Keratinocyte (primary cell): ENCODE measurements around the gene SPATA16. TPM values are rescaled to one million over a fixed set of nuclear protein-coding genes. Genes with fewer than 3 reads are reported as not detected.

Source experiments
- DNase-seq: peaks from one replicate; pipeline ENCODE4 v3.0.0-alpha.2; 2011; ENCODE audit warnings: low read depth, missing footprints, low spot score
- FAIRE-seq: peaks from 2 replicates; lab custom pipeline; 2011; peaks lifted over from hg19 to GRCh38; lab: Jason Lieb, UNC
- H2AFZ ChIP-seq: 2 replicates; pipeline ENCODE4 v1.6.0; 2012; ENCODE audit warnings: low read length, control low read depth, inconsistent platforms; ENCODE audit not compliant: control insufficient read depth
- H3K27ac ChIP-seq: 2 replicates; pipeline ENCODE4 v1.5.1; 2011; ENCODE audit warnings: low read length; ENCODE audit not compliant: control insufficient read depth, insufficient read depth
- H3K27me3 ChIP-seq: 3 replicates; pipeline ENCODE4 v1.6.0; 2011; ENCODE audit warnings: low read length; ENCODE audit not compliant: control insufficient read depth, insufficient read depth; ENCODE audit errors: extremely low read depth
- H3K36me3 ChIP-seq, 2 experiments: 2 replicates in 1 of 2; 3 replicates in 1 of 2; pipeline ENCODE4 v1.5.1; 2011; ENCODE audit warnings: low read length in 2 of 2, mild to moderate bottlenecking in 1 of 2; ENCODE audit not compliant: control insufficient read depth in 2 of 2, insufficient read depth in 2 of 2; ENCODE audit errors: extremely low read depth in 1 of 2
- H3K4me1 ChIP-seq: 3 replicates; pipeline ENCODE4 v1.5.1; 2011; ENCODE audit warnings: low read length; ENCODE audit not compliant: control insufficient read depth, insufficient read depth; ENCODE audit errors: extremely low read depth
- H3K4me2 ChIP-seq: 3 replicates; pipeline ENCODE4 v1.6.0; 2011; ENCODE audit warnings: low read depth, low read length; ENCODE audit not compliant: control insufficient read depth, insufficient read depth; ENCODE audit errors: extremely low read depth
- H3K4me3 ChIP-seq, 3 experiments: fragments of 200-600 bp in 1 of 3; sonication (generic) in 1 of 3; 2 replicates in 2 of 3; 3 replicates in 1 of 3; pipeline ENCODE4 v1.5.1; 2011 to 2016; ENCODE audit warnings: low read length in 3 of 3, mild to moderate bottlenecking in 3 of 3, control low read depth in 2 of 3, inconsistent platforms in 1 of 3, low read depth in 1 of 3, mixed read lengths in 1 of 3, mixed run types in 1 of 3, moderate library complexity in 1 of 3; ENCODE audit not compliant: control insufficient read depth in 2 of 3, insufficient read depth in 2 of 3; ENCODE audit errors: extremely low read depth in 1 of 3
- H3K79me2 ChIP-seq: 2 replicates; pipeline ENCODE4 v1.6.0; 2012; ENCODE audit warnings: low read length; ENCODE audit not compliant: control insufficient read depth, insufficient read depth
- H3K9ac ChIP-seq: 3 replicates; pipeline ENCODE4 v1.6.0; 2011; ENCODE audit warnings: low read length; ENCODE audit not compliant: control insufficient read depth, insufficient read depth; ENCODE audit errors: extremely low read depth
- H3K9me1 ChIP-seq: 3 replicates; pipeline ENCODE4 v1.6.0; 2011; ENCODE audit warnings: low read length; ENCODE audit not compliant: control insufficient read depth, insufficient read depth; ENCODE audit errors: extremely low read depth
- H3K9me3 ChIP-seq: 2 replicates; pipeline ENCODE4 v1.5.1; 2012; ENCODE audit warnings: low read depth, low read length; ENCODE audit not compliant: control insufficient read depth
- H4K20me1 ChIP-seq: 3 replicates; pipeline ENCODE4 v1.6.0; 2011; ENCODE audit warnings: low read length; ENCODE audit not compliant: control insufficient read depth, insufficient read depth; ENCODE audit errors: extremely low read depth
- CTCF ChIP-seq, 3 experiments: IDR thresholded peaks in 1 of 3; conservative IDR thresholded peaks in 1 of 3; optimal IDR thresholded peaks in 1 of 3; 2 replicates in 2 of 3; 3 replicates in 1 of 3; pipeline versions ENCODE3 to v1.5.1; 2011; ENCODE audit warnings: low read length in 3 of 3, mild to moderate bottlenecking in 3 of 3, moderate library complexity in 2 of 3, control low read depth in 1 of 3, inconsistent platforms in 1 of 3; ENCODE audit not compliant: insufficient read depth in 2 of 3; ENCODE audit errors: extremely low read depth in 1 of 3
- EZH2 ChIP-seq: IDR thresholded peaks from one replicate; pipeline ENCODE4 v1.6.1; 2012; ENCODE audit warnings: inconsistent platforms, mild to moderate bottlenecking, low read length, moderate library complexity
- dilution Hi-C: fragments of 300-500 bp; cut with MboI; formaldehyde crosslinking; loops from one replicate; pipeline ENCODE4 v1.7.0; 2020; ENCODE audit warnings: low sequenced_read_pairs; ENCODE audit not compliant: extremely low pct_ligation_motif_present
- polyA plus RNA-seq, 5 experiments: library from polyadenylated mRNA; depleted of rRNA in 3 of 5; stranded (reverse) in 3 of 5; stranded (forward) in 1 of 5; unstranded in 1 of 5; fragments of >200 nt; gene quantifications; 1 replicate in 1 of 5; 2 replicates in 3 of 5; 3 replicates in 1 of 5; pipeline versions ENCODE4 v1.2.1 to v1.2.3, GENCODE V29; 2011 to 2012; ENCODE audit warnings: missing spikeins in 2 of 5, low read depth in 1 of 5, low replicate concordance in 1 of 5

The SPATA16 gene
- polyA plus RNA-seq, 1 donor (not counting 4 experiments of a cell fraction or from before 2014, with no cell fraction given), result not detected

GRCh38 chr3:172853005-172853404, 288.0 kb downstream of the SPATA16 start:
- no peaks in the 10 kb centered on the region for H3K36me3 ChIP-seq
- H4K20me1 ChIP-seq, result no peaks in the 10 kb centered on the region
- no peaks in the 10 kb centered on the region for H3K9me3 ChIP-seq
- H3K4me3 ChIP-seq, result no peak overlapping the region
- no peak overlapping the region for H3K27ac ChIP-seq
- no peak overlapping the region for H3K4me2 ChIP-seq
- no peak for TF ChIP-seq CTCF (optimal IDR thresholded peaks at IDR 0.05 in 1 of 3, IDR thresholded peaks at IDR 0.05 in 1 of 3, conservative IDR thresholded peaks at IDR 0.05 in 1 of 3; ENCODE audit: extremely low read depth in 1 of 3, insufficient read depth in 2 of 3, low read length in 3 of 3)
- no peak for TF ChIP-seq EZH2
- H3K4me1 ChIP-seq, result peaks cover 10% of the 10 kb centered on the region
- FAIRE-seq, result no peak
- no peaks in the 10 kb centered on the region for H3K9me1 ChIP-seq
- DNase-seq, result no peak
- dilution Hi-C loops, result no loop called here
- H3K9ac ChIP-seq, result no peak overlapping the region
- no peak overlapping the region for H2AFZ ChIP-seq
- no peaks in the 10 kb centered on the region for H3K79me2 ChIP-seq
- H3K27me3 ChIP-seq, result no peaks in the 10 kb centered on the region

- no peaks in the 10 kb centered on the region for H3K9me3 ChIP-seq
- no peaks in the 10 kb centered on the region for H4K20me1 ChIP-seq
- no peaks in the 10 kb centered on the region for H3K79me2 ChIP-seq
- peak; percentile 81 for FAIRE-seq
- H3K27ac ChIP-seq, result no peak overlapping the region
- H3K36me3 ChIP-seq, result no peaks in the 10 kb centered on the region
- peaks cover 14% of the 10 kb centered on the region for H3K4me1 ChIP-seq
- H3K4me3 ChIP-seq, result no peak overlapping the region
- H3K4me2 ChIP-seq, result peak overlapping the region; percentile 12
- H3K27me3 ChIP-seq, result no peaks in the 10 kb centered on the region
- no peak overlapping the region for H2AFZ ChIP-seq
- H3K9ac ChIP-seq, result no peak overlapping the region
- dilution Hi-C loops, result no loop called here
- H3K9me1 ChIP-seq, result no peaks in the 10 kb centered on the region
- no peak for TF ChIP-seq EZH2
- no peak for TF ChIP-seq CTCF (optimal IDR thresholded peaks at IDR 0.05 in 1 of 3, IDR thresholded peaks at IDR 0.05 in 1 of 3, conservative IDR thresholded peaks at IDR 0.05 in 1 of 3; ENCODE audit: extremely low read depth in 1 of 3, insufficient read depth in 2 of 3, low read length in 3 of 3)
- peak; percentile 7 for DNase-seq
Measured at GRCh38 chr3:172848910-172849309, 292.1 kb downstream of the SPATA16 start.
